Natural killer cell treated with Interleukin-12 subunit alpha and Interleukin-12 subunit beta and Interleukin-15 and Interleukin-18, amount 100 ng/mL, for 72 hours (primary cell): Measurements from ENCODE around the gene CPTP. TPM values are rescaled to one million over a fixed set of nuclear protein-coding genes. Genes with fewer than 3 reads are reported as not detected.

Experiments
- ATAC-seq, 2 donors: fragments of 150-1000 bp; cut with Tn5 transposase in 1 of 2; sonication (Bioruptor Pico), chemical (Tn5 transposase) in 1 of 2; 2 replicates each; pipeline ENCODE4 v1.10.0; 2021
- DNase-seq: peaks from one replicate; pipeline ENCODE4 v3.0.0; 2022; ENCODE audit warnings: low spot score
- H3K27ac Mint-ChIP-seq, 2 donors: 1 replicate in 1 of 2; 2 replicates in 1 of 2; pipeline ENCODE4 v1.8.0; 2022; ENCODE audit warnings: mixed read lengths in 2 of 2, mild to moderate bottlenecking in 1 of 2, moderate library complexity in 1 of 2
- H3K27me3 Mint-ChIP-seq, 2 donors: 1 replicate in 1 of 2; 2 replicates in 1 of 2; pipeline ENCODE4 v1.8.0; 2022; ENCODE audit warnings: mixed read lengths in 2 of 2
- H3K36me3 Mint-ChIP-seq: one replicate; pipeline ENCODE4 v1.8.0; 2022; ENCODE audit warnings: mixed read lengths
- H3K4me1 Mint-ChIP-seq, 2 donors: 1 replicate in 1 of 2; 2 replicates in 1 of 2; pipeline ENCODE4 v1.8.0; 2022; ENCODE audit warnings: low read depth in 2 of 2, mixed read lengths in 2 of 2, mild to moderate bottlenecking in 1 of 2
- H3K4me3 Mint-ChIP-seq: one replicate; pipeline ENCODE4 v1.8.0; 2022; ENCODE audit warnings: mixed read lengths
- H3K9me3 Mint-ChIP-seq: 2 replicates; pipeline ENCODE4 v1.8.0; 2022; ENCODE audit warnings: mixed read lengths
- total RNA-seq, 2 donors: library from RNA; stranded (reverse); gene quantifications; one replicate each; pipeline ENCODE4 v1.2.3, GENCODE V29; 2022

Gene CPTP
- total RNA-seq, 2 donors from 2014 or later: 15.7 to 20.1 TPM

DNA sequence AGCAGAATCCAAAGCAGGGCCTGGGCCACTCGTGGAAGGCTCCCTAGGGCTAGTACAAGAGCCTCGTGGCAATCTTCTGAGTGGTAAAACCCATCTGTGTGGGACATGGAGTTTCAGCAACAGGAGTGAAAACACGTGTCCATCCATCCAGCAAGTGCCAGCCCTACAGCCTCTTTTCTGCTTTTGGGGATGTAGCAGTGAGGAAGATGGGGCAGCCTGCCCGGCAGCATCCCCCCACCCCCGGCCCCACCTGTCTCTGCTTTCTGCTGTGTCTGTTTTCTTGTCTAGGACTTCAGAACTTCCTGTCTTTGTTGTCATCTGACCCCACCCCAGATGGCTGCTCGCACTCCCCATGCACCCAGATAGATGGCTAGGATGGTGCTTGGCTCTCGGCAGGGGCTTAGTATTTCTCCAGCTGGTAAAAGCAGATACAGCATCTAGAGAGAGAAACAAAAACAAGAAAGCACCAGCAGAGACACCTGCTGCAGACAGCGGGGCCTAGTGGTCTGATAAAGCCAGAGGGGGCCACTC, 1.5 kb downstream of the CPTP start:
- H3K27ac Mint-ChIP-seq: peak overlapping the region in 1 of 2 donors; percentile 31

DNA sequence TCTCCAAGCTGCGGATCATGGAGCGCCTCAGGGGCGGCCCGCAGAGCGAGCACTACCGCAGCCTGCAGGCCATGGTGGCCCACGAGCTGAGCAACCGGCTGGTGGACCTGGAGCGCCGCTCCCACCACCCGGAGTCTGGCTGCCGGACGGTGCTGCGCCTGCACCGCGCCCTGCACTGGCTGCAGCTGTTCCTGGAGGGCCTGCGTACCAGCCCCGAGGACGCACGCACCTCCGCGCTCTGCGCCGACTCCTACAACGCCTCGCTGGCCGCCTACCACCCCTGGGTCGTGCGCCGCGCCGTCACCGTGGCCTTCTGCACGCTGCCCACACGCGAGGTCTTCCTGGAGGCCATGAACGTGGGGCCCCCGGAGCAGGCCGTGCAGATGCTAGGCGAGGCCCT, 2.7 kb downstream of the CPTP start:
- Mint-ChIP-seq H3K36me3 (peaks cover 6% of the 10 kb centered on the region), H3K27me3 (no peaks in the 10 kb centered on the region), H3K27ac (no peak overlapping the region), H3K4me3 (no peak overlapping the region), H3K4me1 (peaks cover 19 to 20% of the 10 kb centered on the region in 2 donors), H3K9me3 (no peaks in the 10 kb centered on the region)
- ATAC-seq (no peak), DNase-seq (no peak)

More for the DNA sequence above, 1.5 kb downstream of the CPTP start:
- no peaks in the 10 kb centered on the region for H3K9me3 Mint-ChIP-seq
- peaks cover 6% of the 10 kb centered on the region for H3K36me3 Mint-ChIP-seq
- no peaks in the 10 kb centered on the region for H3K27me3 Mint-ChIP-seq
- H3K4me3 Mint-ChIP-seq: peak overlapping the region; percentile 32
- DNase-seq: no peak
- H3K4me1 Mint-ChIP-seq: peaks cover 23 to 24% of the 10 kb centered on the region in 2 donors
- no peak for ATAC-seq

DNA sequence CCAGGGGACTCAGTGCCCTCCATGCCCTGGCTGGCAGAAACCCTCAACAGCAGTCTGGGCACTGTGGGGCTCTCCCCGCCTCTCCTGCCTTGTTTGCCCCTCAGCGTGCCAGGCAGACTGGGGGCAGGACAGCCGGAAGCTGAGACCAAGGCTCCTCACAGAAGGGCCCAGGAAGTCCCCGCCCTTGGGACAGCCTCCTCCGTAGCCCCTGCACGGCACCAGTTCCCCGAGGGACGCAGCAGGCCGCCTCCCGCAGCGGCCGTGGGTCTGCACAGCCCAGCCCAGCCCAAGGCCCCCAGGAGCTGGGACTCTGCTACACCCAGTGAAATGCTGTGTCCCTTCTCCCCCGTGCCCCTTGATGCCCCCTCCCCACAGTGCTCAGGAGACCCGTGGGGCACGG, 3.7 kb downstream of the CPTP start:
- Mint-ChIP-seq H3K36me3 (peaks cover 6% of the 10 kb centered on the region), H3K4me3 (no peak overlapping the region), H3K27ac (no peak overlapping the region), H3K27me3 (no peaks in the 10 kb centered on the region), H3K4me1 (peaks cover 9 to 15% of the 10 kb centered on the region in 2 donors), H3K9me3 (no peaks in the 10 kb centered on the region)
- DNase-seq (no peak), ATAC-seq (no peak)

DNA sequence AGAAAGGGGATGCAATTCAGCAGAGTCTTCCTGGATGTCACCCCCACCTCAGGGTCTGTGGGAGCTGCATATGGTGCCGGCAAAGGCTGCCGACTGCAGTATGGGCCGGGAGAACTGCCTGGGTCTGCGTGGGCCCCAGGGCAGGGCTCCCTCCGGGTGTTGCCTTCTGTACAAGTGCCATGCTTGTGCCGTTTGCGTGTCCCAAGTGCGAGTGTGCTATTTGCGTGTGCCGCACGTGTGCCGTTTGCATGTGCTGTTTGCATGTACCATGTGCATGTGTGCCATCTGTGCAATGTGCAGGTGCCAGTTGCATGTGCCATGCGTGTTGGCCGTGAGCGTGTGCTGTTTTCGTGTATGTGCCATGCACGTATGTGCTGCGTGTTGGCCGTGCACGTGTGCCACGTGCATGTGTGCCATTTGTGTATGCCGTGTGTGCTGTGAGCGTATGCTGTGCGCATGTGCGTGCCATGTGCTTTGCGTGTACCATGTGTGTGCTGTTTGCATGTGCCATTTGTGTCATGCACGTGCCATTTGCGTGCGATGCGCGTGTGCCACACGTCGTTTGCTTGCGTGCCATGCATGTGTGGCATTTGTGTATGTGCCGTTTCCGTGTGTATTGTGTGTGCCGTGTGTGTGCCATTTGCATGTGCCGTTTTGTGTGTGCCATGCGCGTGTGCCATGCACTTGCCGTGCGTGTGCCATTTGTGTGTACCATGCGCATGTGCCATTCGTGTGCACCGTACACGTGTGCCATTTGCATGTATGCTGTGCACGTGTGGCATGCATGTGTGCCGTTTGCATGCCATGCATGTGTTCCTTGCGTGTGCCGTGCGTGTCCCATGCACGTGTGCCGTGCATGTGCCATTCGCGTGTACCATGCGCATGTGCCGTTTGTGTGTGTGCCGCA, 5.0 kb downstream of the CPTP start:
- no peaks in the 10 kb centered on the region for H3K9me3 Mint-ChIP-seq
- no peak overlapping the region for H3K4me3 Mint-ChIP-seq
- H3K27me3 Mint-ChIP-seq: no peaks in the 10 kb centered on the region
- H3K4me1 Mint-ChIP-seq: peaks cover 4 to 8% of the 10 kb centered on the region in 2 donors
- H3K36me3 Mint-ChIP-seq: no peaks in the 10 kb centered on the region
- ATAC-seq: no peak
- H3K27ac Mint-ChIP-seq: no peak overlapping the region
- DNase-seq: no peak

DNA sequence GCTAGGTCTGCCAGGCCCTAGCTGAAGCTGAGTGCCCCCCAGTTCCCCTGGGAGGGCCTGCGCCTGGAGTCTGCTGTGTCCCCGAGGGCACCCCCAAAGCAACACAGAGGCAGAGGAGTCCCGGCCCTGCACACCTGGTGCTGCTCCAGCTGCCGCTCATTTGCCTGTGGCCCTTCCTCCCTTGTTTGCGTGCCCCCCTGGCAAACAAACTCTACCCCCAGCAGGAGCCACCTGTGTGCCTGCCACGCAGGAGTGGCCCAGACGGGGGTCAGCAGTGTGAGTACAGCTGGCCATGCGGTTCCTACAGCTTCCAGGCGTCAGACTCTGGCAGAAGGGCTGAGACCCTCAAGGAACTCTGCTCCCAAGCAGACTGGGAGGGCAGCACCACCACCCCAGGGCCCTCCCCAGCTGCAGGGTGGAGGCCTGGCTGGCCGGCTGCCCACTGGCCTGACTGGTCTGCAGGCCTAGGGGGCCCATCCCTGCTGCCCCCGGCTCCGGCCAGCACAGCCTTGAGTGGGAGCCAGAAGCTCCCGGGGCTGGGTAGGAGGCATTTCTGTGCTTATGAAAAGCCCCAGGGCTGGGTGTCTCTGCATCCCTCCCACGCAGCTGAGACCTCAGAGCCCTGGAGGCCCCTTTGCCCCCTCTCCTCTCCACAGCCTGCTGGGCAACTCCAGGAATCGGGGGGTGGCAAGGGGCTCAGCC, 5.9 kb downstream of the CPTP start:
- ATAC-seq (no peak), DNase-seq (no peak)
- H3K9me3 Mint-ChIP-seq: no peaks in the 10 kb centered on the region
- H3K36me3 Mint-ChIP-seq: no peaks in the 10 kb centered on the region
- H3K4me1 Mint-ChIP-seq: peaks cover 4 to 7% of the 10 kb centered on the region in 2 donors
- H3K27me3 Mint-ChIP-seq: no peaks in the 10 kb centered on the region
- no peak overlapping the region for H3K27ac Mint-ChIP-seq
- no peak overlapping the region for H3K4me3 Mint-ChIP-seq

DNA sequence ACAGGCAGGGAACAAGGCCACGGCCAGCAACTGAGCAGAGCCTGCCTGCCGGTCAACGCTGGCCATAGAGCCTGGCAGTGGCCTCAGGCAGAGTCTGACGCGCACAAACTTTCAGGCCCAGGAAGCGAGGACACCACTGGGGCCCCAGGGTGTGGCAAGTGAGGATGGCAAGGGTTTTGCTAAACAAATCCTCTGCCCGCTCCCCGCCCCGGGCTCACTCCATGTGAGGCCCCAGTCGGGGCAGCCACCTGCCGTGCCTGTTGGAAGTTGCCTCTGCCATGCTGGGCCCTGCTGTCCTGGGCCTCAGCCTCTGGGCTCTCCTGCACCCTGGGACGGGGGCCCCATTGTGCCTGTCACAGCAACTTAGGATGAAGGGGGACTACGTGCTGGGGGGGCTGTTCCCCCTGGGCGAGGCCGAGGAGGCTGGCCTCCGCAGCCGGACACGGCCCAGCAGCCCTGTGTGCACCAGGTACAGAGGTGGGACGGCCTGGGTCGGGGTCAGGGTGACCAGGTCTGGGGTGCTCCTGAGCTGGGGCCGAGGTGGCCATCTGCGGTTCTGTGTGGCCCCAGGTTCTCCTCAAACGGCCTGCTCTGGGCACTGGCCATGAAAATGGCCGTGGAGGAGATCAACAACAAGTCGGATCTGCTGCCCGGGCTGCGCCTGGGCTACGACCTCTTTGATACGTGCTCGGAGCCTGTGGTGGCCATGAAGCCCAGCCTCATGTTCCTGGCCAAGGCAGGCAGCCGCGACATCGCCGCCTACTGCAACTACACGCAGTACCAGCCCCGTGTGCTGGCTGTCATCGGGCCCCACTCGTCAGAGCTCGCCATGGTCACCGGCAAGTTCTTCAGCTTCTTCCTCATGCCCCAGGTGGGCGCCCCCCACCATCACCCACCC, 6.7 kb downstream of the CPTP start, which contains the start of gene TAS1R3:
Gene TAS1R3, plus strand, starts transcription at position 213 of the 898 bp plus-strand sequence. Its CDS starts 66 bp downstream, at position 279.
- ATAC-seq (no peak), DNase-seq (no peak)
- Mint-ChIP-seq H3K36me3 (no peaks in the 10 kb centered on the region), H3K27ac (no peak within 1 kb of the TSS), H3K27me3 (no peaks in the 10 kb centered on the region), H3K4me1 (peaks cover 4 to 5% of the 10 kb centered on the region in 2 donors), H3K9me3 (no peaks in the 10 kb centered on the region), H3K4me3 (no peak within 1 kb of the TSS)

DNA sequence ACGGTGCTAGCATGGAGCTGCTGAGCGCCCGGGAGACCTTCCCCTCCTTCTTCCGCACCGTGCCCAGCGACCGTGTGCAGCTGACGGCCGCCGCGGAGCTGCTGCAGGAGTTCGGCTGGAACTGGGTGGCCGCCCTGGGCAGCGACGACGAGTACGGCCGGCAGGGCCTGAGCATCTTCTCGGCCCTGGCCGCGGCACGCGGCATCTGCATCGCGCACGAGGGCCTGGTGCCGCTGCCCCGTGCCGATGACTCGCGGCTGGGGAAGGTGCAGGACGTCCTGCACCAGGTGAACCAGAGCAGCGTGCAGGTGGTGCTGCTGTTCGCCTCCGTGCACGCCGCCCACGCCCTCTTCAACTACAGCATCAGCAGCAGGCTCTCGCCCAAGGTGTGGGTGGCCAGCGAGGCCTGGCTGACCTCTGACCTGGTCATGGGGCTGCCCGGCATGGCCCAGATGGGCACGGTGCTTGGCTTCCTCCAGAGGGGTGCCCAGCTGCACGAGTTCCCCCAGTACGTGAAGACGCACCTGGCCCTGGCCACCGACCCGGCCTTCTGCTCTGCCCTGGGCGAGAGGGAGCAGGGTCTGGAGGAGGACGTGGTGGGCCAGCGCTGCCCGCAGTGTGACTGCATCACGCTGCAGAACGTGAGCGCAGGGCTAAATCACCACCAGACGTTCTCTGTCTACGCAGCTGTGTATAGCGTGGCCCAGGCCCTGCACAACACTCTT, 7.6 kb downstream of the CPTP start:
- H3K27ac Mint-ChIP-seq: no peak overlapping the region
- peaks cover 4% of the 10 kb centered on the region in 2 donors for H3K4me1 Mint-ChIP-seq
- no peak for ATAC-seq
- DNase-seq: no peak
- H3K27me3 Mint-ChIP-seq: no peaks in the 10 kb centered on the region
- H3K4me3 Mint-ChIP-seq: no peak overlapping the region
- H3K9me3 Mint-ChIP-seq: no peaks in the 10 kb centered on the region
- no peaks in the 10 kb centered on the region for H3K36me3 Mint-ChIP-seq

DNA sequence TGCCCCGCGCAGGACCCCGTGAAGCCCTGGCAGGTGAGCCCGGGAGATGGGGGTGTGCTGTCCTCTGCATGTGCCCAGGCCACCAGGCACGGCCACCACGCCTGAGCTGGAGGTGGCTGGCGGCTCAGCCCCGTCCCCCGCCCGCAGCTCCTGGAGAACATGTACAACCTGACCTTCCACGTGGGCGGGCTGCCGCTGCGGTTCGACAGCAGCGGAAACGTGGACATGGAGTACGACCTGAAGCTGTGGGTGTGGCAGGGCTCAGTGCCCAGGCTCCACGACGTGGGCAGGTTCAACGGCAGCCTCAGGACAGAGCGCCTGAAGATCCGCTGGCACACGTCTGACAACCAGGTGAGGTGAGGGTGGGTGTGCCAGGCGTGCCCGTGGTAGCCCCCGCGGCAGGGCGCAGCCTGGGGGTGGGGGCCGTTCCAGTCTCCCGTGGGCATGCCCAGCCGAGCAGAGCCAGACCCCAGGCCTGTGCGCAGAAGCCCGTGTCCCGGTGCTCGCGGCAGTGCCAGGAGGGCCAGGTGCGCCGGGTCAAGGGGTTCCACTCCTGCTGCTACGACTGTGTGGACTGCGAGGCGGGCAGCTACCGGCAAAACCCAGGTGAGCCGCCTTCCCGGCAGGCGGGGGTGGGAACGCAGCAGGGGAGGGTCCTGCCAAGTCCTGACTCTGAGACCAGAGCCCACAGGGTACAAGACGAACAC, 8.3 kb downstream of the CPTP start:
- Mint-ChIP-seq H3K27me3 (no peaks in the 10 kb centered on the region), H3K27ac (no peak overlapping the region), H3K36me3 (no peaks in the 10 kb centered on the region), H3K4me3 (no peak overlapping the region), H3K4me1 (peaks cover 4% of the 10 kb centered on the region in 2 donors), H3K9me3 (no peaks in the 10 kb centered on the region)
- DNase-seq (no peak), ATAC-seq (no peak)

DNA sequence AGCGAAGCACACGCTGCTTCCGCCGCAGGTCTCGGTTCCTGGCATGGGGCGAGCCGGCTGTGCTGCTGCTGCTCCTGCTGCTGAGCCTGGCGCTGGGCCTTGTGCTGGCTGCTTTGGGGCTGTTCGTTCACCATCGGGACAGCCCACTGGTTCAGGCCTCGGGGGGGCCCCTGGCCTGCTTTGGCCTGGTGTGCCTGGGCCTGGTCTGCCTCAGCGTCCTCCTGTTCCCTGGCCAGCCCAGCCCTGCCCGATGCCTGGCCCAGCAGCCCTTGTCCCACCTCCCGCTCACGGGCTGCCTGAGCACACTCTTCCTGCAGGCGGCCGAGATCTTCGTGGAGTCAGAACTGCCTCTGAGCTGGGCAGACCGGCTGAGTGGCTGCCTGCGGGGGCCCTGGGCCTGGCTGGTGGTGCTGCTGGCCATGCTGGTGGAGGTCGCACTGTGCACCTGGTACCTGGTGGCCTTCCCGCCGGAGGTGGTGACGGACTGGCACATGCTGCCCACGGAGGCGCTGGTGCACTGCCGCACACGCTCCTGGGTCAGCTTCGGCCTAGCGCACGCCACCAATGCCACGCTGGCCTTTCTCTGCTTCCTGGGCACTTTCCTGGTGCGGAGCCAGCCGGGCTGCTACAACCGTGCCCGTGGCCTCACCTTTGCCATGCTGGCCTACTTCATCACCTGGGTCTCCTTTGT, 9.1 kb downstream of the CPTP start:
- Mint-ChIP-seq H3K36me3 (no peaks in the 10 kb centered on the region), H3K27ac (no peak overlapping the region)
- DNase-seq: no peak

DNA sequence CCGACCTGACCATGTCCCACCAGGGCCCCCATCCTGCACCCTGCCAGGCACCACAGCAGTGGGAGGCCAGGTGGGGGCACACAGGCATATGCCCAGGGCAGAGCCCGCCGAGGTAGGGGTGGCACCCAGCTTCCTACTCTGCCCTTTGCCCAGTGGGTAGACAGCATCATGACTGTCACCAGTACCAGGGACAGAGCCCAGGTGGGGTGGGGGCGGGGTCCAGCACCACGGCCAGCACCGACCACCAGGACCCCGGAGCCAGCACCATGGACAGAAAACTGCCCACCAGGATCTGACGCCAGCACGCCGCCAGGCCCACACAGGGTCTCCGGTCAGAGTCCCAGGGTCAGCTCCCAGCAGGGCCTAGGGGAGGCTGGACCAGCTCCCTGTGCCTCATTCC, 10.2 kb downstream of the CPTP start:
- H3K36me3 Mint-ChIP-seq: no peaks in the 10 kb centered on the region
- H3K9me3 Mint-ChIP-seq: no peaks in the 10 kb centered on the region
- DNase-seq (no peak), ATAC-seq (no peak)
- H3K4me1 Mint-ChIP-seq: peaks cover 2 to 3% of the 10 kb centered on the region in 2 donors
- no peak overlapping the region for H3K4me3 Mint-ChIP-seq
- H3K27ac Mint-ChIP-seq: no peak overlapping the region
- no peaks in the 10 kb centered on the region for H3K27me3 Mint-ChIP-seq

More for the DNA sequence above, 9.1 kb downstream of the CPTP start:
- H3K4me3 Mint-ChIP-seq: no peak overlapping the region
- no peaks in the 10 kb centered on the region for H3K27me3 Mint-ChIP-seq
- peaks cover 4% of the 10 kb centered on the region in 2 donors for H3K4me1 Mint-ChIP-seq
- no peaks in the 10 kb centered on the region for H3K9me3 Mint-ChIP-seq
- no peak for ATAC-seq

DNA sequence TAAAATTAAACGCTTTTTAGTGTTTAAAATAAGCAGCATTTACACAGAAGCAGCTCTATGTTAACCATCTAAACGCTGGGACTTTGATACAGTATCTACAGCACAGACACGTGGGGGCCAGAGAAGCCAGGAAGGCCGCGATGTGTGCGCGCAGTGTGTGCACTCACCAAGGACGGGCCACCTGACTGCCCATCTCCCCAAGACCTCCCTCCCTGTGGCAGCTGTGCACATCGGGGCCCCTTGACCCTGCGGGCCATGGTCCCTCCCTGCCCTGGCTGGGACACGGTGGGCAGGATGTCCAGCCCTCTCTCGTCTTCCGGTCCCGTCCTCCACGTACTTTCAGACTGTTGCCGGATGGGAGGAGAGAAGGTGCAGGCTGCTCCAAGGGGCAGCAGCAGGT, 10.7 kb downstream of the CPTP start:
- Mint-ChIP-seq H3K36me3 (no peaks in the 10 kb centered on the region), H3K27me3 (no peaks in the 10 kb centered on the region), H3K27ac (no peak overlapping the region), H3K9me3 (no peaks in the 10 kb centered on the region), H3K4me1 (peaks cover 0 to 2% of the 10 kb centered on the region in 2 donors), H3K4me3 (no peak overlapping the region)
- no peak for ATAC-seq
- DNase-seq: no peak

DNA sequence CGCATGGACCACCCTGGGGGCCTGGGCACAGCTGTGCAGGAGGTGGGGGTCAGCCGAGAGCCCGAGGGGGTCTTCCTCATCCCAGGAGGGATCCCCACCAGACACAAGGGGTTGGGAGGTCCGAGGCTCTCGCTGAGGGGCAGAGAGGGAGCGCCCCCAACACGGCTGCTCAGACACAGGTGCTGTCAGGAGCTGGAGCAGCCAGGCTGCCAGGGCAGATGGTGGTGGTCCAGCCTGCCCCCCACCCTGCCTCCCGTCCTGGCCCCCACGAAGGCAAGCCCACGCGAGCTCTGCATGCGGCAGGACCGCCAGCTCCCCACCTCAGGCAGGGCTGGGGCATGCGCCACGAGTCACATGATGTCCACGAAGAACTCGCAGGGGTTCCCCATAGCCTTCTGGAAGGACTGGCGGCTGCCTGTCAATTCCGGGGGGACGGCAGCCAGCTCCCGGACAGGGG, 11.2 kb downstream of the CPTP start:
- no peaks in the 10 kb centered on the region for H3K27me3 Mint-ChIP-seq
- DNase-seq (no peak), ATAC-seq (no peak)
- H3K4me1 Mint-ChIP-seq: peaks cover 0 to 2% of the 10 kb centered on the region in 2 donors
- no peak overlapping the region for H3K4me3 Mint-ChIP-seq
- no peak overlapping the region for H3K27ac Mint-ChIP-seq
- H3K36me3 Mint-ChIP-seq: no peaks in the 10 kb centered on the region
- no peaks in the 10 kb centered on the region for H3K9me3 Mint-ChIP-seq
